Left forelimb (tissue), 1 donor: ENCODE results near the gene VDR.
"Not testable (repeated sequence)": the region's sequence is repeated elsewhere in the genome, so short reads cannot be mapped to it uniquely, and the experiment has no call there.

Source experiments
- DNase-seq: peaks from one replicate; pipeline ENCODE4 v3.0.0-alpha.2; 2018; ENCODE audit warnings: low spot score

Gene VDR

GRCh38 chr12:47828008-47828975 lies 76.5 kb downstream of the VDR start:
- no peak for DNase-seq

GRCh38 chr12:47825173-47825639 lies 79.6 kb downstream of the VDR start:
- no peak for DNase-seq

- no peak for DNase-seq
Measured at GRCh38 chr12:47824635-47825034, 80.2 kb downstream of the VDR start.

GRCh38 chr12:47824198-47824597 lies 80.6 kb downstream of the VDR start:
- DNase-seq, result no peak

GRCh38 chr12:47823422-47824086 lies 81.2 kb downstream of the VDR start:
- no peak for DNase-seq

GRCh38 chr12:47822863-47823262 lies 81.9 kb downstream of the VDR start:
- no peak for DNase-seq

DNA sequence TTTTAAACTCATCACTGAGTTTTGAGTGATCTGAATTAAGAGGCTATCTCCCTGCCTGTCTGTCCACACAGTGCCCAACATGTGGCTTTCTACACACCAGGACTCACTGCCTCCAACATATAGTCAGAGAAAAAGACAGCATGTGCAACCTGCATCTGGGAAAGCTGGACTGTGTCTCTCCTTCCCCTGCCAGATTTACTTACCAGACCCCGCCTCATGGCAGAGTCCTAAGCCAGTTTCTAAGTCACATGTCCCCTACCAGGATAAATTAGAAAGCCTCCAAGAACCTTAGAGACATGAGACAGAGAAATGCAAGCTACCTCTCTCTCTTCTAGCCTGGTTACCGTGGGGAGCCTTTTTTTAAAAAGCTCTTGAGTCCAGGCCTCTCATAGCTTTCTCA lies 82.4 kb downstream of the VDR start:
- DNase-seq, result no peak

DNA sequence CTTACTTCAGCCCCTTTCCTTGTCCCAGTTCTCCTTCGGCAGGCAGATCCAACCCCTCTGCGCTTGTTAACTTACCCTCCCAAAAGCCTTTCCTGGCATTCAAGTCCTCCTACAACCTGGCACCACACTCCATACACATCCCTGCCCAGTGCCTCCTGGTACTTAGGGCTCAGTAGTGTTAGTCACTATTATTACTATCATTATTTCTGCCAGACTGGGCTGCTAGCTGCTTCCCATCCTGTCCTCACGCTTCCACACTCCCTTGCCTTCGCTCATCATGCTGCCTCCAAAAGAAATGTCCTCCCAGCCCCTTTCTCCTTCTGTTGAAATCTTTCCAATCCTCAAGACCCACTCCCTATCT lies 83.5 kb downstream of the VDR start:
- DNase-seq, result no peak

DNA sequence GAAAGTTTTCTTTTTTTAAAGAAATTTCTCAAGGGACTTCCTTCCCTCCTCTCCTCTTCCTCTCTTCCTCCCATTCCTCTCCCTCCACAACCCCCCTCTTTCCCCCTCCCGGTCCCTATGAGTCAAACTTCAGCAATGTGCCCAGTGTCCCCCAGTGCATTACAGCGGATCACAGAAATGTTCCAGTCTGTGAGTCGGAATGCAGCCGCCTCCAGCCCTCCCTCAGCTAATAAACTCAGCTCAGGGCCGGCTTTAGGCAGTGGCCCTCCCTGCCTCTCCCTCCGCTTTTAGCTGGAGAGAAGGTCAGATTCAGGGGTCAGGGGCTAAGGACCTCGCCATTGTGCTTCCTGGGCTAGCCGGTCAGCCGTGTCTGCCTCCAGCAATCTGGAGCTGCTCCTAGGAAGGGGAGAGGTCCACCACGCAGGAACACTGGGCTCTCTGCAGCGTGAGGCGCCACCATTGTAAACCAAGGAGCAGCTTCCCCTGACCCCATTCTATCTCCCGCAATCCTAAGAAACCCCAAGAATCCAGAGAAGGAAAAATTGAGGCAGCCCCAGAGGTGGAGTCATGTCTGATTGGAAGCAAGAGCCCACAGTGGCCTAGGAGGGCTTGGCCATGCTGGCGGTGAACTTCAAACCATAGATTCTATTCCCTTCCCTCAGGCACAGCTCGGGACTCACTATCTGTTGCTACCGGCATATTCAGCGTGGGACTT lies 84.0 kb downstream of the VDR start:
- peak; percentile 84 for DNase-seq

DNA sequence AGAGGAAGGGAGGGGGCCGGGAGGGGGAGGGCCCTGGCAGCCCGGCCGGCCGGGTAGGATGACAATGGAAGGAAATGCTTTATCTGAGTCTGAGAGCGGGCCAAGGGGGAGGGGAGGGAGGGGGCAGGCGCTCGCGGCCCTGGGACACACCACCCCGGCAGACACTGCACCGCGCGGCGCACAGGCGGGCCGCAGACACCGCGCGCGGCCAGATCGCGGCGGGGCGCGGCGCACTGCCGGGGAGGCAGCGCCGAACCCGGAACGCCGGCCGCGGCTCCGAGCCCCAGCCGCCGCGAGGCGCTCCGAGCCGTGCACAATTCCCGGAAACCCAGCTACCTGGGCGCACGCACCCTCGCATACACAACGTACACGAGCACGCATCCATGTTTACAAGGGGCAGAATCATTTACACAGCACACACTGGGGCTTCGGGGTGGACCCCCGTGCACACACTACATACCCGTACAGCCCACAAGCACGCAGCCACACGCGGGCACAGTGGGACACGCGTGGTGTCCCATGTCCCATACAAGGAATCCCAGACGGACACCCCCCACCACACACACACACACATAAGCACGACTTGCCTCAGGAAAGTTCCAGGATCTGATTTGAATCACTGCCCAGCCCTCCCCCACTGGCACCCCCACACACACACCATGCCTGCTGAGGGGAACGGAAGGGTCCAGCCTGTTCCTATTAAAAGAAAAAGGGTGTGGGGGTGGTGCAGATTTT lies 84.7 kb downstream of the VDR start, which contains the start of gene HDAC7:
Gene HDAC7 (minus strand): TSS at position 8 of the 735 bp plus-strand sequence. CDS start 118 bp downstream, outside the sequence.
- DNase-seq, result peak; percentile 90

DNA sequence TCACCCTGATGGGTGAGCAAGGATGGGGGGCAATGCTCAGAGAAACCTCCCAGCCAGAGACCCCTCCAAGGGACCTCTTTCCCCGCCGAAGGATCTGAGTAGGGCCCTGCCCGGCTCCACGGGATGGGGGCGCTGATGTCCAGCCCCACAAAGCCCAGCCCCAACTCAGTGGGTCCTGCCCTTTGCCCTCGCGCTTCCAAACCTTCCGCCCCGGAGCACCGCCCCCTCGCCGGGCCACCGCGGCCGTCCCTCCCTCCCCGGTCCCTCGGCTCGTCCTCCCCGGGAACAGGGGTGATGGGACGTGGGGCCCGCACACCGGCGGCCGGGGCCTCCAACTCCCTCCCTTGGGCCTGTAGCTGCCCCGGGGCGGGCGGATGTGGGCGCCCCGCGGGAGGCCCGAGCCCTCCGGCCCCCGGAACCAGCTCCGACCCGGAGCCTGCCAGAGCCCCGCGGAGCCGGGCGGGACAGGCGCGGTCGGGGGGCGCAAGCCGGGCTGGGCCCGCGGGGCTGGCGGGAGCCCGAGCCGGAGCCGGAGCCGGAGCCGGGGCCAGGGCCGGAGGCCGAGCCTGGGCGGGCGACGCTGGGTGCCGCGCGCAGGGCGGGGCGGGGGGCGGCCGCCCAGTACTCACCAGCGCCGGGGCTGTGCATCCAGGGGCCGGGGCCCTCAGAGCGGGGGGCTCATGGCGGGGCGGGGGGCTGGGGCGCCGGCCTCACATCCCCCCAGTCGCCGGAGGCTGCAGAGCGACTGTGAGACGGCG lies 85.5 kb downstream of the VDR start:
- no peak for DNase-seq

DNA sequence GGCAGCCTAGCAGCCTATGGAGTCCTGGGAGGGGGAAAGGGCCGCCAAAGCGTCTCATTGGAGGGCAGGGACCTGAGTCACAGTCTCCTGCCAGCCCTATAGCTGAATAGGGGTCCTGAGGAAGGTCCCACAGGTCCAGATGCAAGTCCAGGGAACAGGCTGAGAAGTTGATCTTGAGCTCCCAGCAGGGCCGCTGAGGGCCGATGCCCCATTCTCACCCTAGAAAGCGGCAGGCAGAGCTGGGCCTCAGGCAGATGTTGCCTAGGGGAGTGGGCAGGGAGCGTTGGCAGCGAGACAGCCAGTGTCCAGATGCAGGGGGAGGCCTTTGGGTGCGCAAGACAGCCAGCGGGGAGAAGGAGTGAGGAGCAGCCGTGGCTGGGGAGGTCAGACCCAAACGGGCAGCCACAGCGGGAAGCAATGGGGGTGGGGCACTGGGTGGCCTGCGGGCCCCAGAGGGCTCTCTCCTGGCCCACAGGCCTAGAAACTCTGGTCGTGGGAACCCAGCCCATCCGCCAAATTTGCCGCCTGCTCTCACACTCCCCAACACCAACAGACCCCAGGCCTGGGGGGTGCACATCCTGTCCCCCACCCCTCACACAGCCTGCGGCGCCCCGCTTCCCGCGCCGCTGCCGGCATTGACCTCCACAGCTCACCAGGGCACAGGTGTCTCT lies 86.2 kb downstream of the VDR start:
- DNase-seq, result no peak

DNA sequence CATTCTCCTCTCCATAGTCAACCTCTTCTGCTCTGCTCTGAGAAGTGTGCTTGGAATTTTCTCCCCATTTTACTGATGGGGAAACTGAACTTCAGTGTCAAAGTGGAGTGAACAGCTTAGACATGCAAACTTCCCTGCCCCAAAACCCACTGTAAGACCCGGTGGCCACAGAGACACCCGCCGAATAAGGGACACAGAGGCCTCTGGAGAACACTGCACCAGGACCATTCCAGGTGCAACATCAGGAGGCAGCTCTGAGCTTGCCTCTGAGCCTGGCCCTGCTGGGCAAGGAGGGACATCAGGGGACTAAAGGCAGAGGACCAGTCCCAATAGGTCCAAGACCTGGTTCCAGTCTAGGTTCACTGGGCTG lies 86.8 kb downstream of the VDR start:
- no peak for DNase-seq

DNA sequence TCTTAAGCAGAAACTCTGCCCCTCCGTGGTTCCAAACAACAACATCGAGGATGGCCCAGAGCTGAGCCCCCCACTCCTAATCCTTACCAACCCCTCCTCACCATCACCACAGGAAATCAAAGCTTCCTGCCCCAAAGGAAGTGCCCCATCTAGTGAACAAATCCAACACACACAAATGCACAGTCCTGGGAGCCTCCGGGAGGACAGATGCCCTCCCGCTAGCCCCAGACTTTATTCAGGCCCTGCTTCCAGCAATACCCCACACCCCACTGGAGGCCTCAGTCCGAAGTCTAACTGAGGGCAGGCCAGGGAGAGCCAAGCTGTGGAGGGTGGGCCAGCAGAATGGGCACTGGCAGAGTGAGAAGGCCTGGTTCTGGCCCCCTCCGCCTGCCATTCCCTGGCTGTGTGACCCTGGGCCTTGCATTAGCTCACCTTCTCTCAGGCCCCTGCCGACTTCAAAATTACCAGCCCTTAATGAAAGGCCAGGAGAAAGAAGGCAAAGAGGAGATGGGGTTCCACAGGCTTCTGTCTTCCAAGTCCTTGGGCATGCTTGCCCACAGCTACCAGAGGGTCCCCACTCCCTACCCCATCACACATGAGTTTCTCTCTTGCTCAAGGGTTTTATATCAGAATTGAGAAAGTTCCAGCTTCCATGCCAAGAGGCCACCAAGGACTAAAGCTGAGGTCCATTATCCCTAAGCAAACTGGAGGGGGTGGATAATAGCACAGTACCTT lies 87.4 kb downstream of the VDR start:
- DNase-seq, result no peak

DNA sequence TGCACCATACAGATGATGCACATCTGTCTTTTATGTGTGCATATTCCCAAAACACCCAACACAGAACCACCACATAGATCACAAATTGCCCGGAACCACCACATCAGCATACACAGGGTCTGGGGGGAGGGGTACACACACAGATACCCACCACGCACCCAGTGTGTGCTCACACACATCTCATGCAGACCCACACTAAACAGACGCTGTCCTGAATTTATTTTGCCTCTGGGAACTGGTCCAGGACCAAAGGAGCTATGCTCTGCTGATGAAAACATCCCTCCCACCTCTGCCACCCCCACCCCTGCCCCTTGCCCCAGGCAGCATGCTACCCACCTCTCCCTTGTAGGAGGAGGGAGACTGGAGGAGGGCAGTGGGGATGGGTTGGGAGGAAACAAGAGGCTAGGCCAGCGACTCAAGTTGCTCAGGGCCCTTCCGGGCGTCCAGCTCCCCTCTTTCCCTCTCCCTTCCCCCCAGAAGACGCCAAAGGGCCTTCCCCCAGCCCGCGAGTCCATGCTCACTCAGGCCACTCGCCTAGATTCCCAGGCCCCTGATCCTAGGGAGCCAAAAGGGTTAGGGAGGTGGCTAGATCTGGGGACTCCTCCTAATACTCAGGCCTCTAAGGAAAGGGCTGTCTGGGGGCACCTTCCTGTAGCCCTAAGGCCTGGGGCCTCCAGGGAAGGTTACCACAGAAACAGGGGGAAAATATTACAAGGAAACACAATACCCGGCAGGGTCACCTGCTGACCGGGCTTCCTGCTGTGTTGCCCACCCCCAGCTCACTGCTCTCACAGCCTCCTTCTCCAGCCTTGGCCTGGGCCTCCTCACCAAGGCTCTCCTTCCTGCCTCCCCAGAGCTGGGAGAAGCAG lies 88.2 kb downstream of the VDR start:
- no peak for DNase-seq

DNA sequence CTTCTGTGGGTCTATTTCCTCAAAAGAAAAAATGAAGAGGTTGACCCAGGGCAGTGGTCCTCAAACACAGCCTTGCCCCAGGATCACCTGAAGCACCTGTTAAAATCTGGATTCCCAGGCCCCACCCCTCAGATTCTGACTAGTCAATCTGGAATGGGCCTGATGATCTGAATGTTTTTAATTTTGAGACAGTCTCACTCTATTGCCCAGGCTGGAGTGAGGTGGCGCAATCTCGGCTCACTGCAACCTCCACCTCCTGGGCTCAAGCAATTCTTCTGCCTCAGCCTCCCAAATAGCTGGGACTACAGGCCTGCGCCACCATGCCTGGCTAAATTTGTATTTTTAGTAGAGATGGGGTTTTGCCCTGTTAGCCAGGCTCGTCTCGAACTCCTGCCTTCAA lies 89.3 kb downstream of the VDR start:
- DNase-seq, result not testable (repeated sequence)

GRCh38 chr12:47814539-47815170 lies 90.1 kb downstream of the VDR start:
- no peak for DNase-seq

DNA sequence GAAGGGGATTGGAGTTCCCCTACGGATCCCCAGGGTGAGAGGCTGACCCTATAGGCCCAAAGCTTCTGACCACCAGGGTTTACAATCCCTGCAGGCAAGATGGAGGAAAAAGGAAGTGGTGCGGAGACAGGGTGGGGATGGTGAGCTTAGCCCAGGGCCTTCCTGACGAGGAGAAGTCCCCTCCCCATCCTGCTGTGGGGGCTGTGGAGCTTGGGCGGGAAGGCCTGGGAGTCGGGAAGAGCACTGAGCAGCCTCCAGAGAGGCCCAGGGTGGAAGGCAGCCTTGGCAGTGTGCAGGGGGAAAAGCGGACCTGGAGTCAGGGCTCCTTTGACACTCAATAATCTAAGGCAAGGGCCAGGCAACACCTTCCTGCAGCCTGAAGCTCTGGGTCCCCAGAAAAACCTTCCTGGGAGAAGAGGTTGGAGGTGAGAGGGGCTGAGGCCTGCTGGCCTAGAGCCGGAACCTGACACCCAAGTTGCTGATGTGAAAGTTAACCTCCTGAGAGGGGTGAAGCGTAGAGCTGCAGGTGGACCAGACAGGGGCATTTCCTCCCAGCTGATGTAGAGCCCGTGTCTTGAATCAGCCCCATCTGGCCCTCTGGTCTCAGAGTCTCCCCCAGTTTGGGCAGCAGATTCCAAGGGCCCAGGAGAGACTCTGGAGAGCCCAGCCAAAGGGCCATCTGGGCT lies 91.1 kb downstream of the VDR start:
- no peak for DNase-seq
